Measurements from ENCODE around the gene TSPAN18. TPM values are rescaled to one million over a fixed set of nuclear protein-coding genes. Genes with fewer than 3 reads are reported as not detected.
A peak's percentile ranks its signal among the peaks of the same experiment; 100 is the strongest.

TSPAN18 gene
- total and polyA plus RNA-seq, 2 of the 4 experiments (the other 2 are of a cell fraction): 0.36 to 1.1 TPM

DNA sequence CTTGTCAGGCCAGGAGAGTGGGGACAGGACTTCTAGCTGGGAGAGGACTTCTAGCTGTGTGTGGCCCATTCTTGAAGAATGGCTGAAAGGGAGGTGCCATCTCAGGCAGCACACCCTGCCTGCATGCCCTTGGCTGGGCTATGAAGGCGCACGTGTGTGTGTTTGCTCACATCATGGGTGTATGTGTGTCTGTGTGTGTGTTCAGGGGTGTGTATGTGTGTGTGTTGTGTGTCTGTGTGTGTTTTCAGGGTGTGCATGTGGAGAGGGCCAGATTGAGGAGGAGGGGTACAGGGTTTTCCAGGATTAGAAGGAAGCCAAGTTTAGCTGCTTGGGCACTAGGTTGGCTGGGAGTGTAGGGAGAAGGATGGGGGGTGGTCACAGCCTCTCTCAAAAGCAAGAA is 207.3 kb downstream of the TSPAN18 start:
- in situ Hi-C loops (cut with MboI; ENCODE audit: low sequenced_read_pairs): loop anchor here (10.0 kb wide), 1 partner anchor 361 kb away; no protein-coding TSS in a partner anchor
- Histone ChIP-seq H3K23ac (ENCODE audit: low read depth, low read length) (no peak overlapping the region), H3K4me1 (ENCODE audit: control insufficient read depth, insufficient read depth, low read length) (no peaks in the 10 kb centered on the region; the same call in 1 of the 2 replicates), H2BK20ac (ENCODE audit: low read depth, low read length) (no peak overlapping the region), H3K56ac (ENCODE audit: extremely low read depth, insufficient read depth, low read length) (no peak overlapping the region), H3K36me3 (ENCODE audit: control insufficient read depth, insufficient read depth, low read length) (peaks cover 28% of the 10 kb centered on the region; the same call in 1 of the 2 replicates), H3K9me1 (ENCODE audit: insufficient read depth, low read length) (no peaks in the 10 kb centered on the region), H4K91ac (ENCODE audit: insufficient read depth, low read depth, low read length) (no peak overlapping the region), H2BK120ac (ENCODE audit: low read depth, low read length) (no peak overlapping the region), H3K4me3 (ENCODE audit: insufficient read depth, low read depth, low read length) (no peak overlapping the region), H3K9ac (ENCODE audit: low read depth, low read length) (no peak overlapping the region), H3K4ac (ENCODE audit: low read depth, low read length) (no peak overlapping the region), H4K8ac (ENCODE audit: low read depth in 2 of 2, low read length in 2 of 2) (no peak overlapping the region), H3K18ac (ENCODE audit: low read depth, low read length) (no peak overlapping the region), H3K4me2 (ENCODE audit: low read depth, low read length) (no peak overlapping the region), H2AK9ac (replicated peaks; ENCODE audit: low read depth, low read length, poor library complexity) (peak overlapping the region; percentile 53), H3K27ac (ENCODE audit: insufficient read depth, low read length) (no peak overlapping the region), H3K9me3 (ENCODE audit: control insufficient read depth, insufficient read depth, low read length) (no peaks in the 10 kb centered on the region), H3K27me3 (ENCODE audit: control insufficient read depth, insufficient read depth, low read length) (no peaks in the 10 kb centered on the region), H2AK5ac (ENCODE audit: low read depth, low read length) (no peak overlapping the region), H3K79me1 (ENCODE audit: low read depth in 1 of 2, low read length in 2 of 2) (no peaks in the 10 kb centered on the region), H2BK15ac (ENCODE audit: low read depth, low read length) (no peak overlapping the region), H2AFZ (replicated peaks; ENCODE audit: low read length, poor library complexity) (no peak overlapping the region), H4K20me1 (ENCODE audit: insufficient read depth, low read length) (peaks cover 9% of the 10 kb centered on the region; the same call in 1 of the 2 replicates), H2BK5ac (ENCODE audit: low read depth, low read length, poor library complexity, severe bottlenecking) (no peak overlapping the region), H4K5ac (ENCODE audit: low read depth, low read length) (no peak overlapping the region), H3K14ac (replicated peaks; ENCODE audit: low read depth, low read length) (no peak overlapping the region)
- WGBS, 2 experiments (ENCODE audit: extremely low coverage in 2 of 2, insufficient read length in 1 of 2): no CpG with 5 or more reads among the region's 2 CpGs
- dilution Hi-C loops (cut with HindIII; ENCODE audit: low sequenced_read_pairs, unreplicated experiment): no loop called here
- CTCF ChIA-PET: interaction anchor here (1.0 kb wide), 1 partner anchor 169 kb away, joined by 3 read pairs; no protein-coding TSS in a partner anchor
- intact Hi-C loops (cut with micrococcal nuclease): no loop called here
- DNase-seq: no peak
- POLR2A ChIA-PET (ENCODE audit: unreplicated experiment): no interaction called here
- BruUV-seq (replicated peaks): TSS peak; percentile 80
- TF ChIP-seq RCOR1 (IDR thresholded peaks at IDR 0.05; ENCODE audit: insufficient replicate concordance, low read length): no peak
- no peak for TF ChIP-seq MAFK (IDR thresholded peaks at IDR 0.05; ENCODE audit: low read depth, low read length)
- TF ChIP-seq BHLHE40 (IDR thresholded peaks at IDR 0.05; ENCODE audit: low read depth, low read length): no peak
- TF ChIP-seq, protein P1, sequence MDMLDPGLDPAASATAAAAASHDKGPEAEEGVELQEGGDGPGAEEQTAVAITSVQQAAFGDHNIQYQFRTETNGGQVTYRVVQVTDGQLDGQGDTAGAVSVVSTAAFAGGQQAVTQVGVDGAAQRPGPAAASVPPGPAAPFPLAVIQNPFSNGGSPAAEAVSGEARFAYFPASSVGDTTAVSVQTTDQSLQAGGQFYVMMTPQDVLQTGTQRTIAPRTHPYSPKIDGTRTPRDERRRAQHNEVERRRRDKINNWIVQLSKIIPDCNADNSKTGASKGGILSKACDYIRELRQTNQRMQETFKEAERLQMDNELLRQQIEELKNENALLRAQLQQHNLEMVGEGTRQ (IDR thresholded peaks at IDR 0.05; ENCODE audit: low read depth, low read length): no peak
- no peak for TF ChIP-seq POLR2A (IDR thresholded peaks at IDR 0.05; ENCODE audit: low read depth, low read length)
- TF ChIP-seq FOS (IDR thresholded peaks at IDR 0.05; ENCODE audit: low read depth, low read length): no peak
- TF ChIP-seq RAD21 (IDR thresholded peaks at IDR 0.05; ENCODE audit: low read length): no peak
- no peak for TF ChIP-seq RFX5 (IDR thresholded peaks at IDR 0.05; ENCODE audit: low read depth, low read length)
- no peak for ATAC-seq (ENCODE audit: low read depth)

Measured in IMR-90 (cell line).